Measurements from ENCODE around the gene LAMA4. TPM values are rescaled to one million over a fixed set of nuclear protein-coding genes. Genes with fewer than 3 reads are reported as not detected.

The LAMA4 gene, protein sequence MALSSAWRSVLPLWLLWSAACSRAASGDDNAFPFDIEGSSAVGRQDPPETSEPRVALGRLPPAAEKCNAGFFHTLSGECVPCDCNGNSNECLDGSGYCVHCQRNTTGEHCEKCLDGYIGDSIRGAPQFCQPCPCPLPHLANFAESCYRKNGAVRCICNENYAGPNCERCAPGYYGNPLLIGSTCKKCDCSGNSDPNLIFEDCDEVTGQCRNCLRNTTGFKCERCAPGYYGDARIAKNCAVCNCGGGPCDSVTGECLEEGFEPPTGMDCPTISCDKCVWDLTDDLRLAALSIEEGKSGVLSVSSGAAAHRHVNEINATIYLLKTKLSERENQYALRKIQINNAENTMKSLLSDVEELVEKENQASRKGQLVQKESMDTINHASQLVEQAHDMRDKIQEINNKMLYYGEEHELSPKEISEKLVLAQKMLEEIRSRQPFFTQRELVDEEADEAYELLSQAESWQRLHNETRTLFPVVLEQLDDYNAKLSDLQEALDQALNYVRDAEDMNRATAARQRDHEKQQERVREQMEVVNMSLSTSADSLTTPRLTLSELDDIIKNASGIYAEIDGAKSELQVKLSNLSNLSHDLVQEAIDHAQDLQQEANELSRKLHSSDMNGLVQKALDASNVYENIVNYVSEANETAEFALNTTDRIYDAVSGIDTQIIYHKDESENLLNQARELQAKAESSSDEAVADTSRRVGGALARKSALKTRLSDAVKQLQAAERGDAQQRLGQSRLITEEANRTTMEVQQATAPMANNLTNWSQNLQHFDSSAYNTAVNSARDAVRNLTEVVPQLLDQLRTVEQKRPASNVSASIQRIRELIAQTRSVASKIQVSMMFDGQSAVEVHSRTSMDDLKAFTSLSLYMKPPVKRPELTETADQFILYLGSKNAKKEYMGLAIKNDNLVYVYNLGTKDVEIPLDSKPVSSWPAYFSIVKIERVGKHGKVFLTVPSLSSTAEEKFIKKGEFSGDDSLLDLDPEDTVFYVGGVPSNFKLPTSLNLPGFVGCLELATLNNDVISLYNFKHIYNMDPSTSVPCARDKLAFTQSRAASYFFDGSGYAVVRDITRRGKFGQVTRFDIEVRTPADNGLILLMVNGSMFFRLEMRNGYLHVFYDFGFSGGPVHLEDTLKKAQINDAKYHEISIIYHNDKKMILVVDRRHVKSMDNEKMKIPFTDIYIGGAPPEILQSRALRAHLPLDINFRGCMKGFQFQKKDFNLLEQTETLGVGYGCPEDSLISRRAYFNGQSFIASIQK (N-terminal part only)
- total RNA-seq (2021), result 58.3 and 91.0 TPM in 2 replicates
- percentile 83 among the genes with signal in this experiment for Bru-seq, nascent RNA
- percentile 72 among the genes with signal in this experiment for BruChase-seq, experiment 1, labeled RNA remaining after a 2-hour chase
- percentile 72 among the genes with signal in this experiment for BruChase-seq, experiment 2, labeled RNA remaining after a 6-hour chase
- long read RNA-seq, full-length matches to known transcripts, result 12 of 49 reads
- long read RNA-seq, partial matches to known transcripts, result 19 of 49 reads
- long read RNA-seq, other reads (novel, unspliced or antisense), result 18 of 49 reads

DNA sequence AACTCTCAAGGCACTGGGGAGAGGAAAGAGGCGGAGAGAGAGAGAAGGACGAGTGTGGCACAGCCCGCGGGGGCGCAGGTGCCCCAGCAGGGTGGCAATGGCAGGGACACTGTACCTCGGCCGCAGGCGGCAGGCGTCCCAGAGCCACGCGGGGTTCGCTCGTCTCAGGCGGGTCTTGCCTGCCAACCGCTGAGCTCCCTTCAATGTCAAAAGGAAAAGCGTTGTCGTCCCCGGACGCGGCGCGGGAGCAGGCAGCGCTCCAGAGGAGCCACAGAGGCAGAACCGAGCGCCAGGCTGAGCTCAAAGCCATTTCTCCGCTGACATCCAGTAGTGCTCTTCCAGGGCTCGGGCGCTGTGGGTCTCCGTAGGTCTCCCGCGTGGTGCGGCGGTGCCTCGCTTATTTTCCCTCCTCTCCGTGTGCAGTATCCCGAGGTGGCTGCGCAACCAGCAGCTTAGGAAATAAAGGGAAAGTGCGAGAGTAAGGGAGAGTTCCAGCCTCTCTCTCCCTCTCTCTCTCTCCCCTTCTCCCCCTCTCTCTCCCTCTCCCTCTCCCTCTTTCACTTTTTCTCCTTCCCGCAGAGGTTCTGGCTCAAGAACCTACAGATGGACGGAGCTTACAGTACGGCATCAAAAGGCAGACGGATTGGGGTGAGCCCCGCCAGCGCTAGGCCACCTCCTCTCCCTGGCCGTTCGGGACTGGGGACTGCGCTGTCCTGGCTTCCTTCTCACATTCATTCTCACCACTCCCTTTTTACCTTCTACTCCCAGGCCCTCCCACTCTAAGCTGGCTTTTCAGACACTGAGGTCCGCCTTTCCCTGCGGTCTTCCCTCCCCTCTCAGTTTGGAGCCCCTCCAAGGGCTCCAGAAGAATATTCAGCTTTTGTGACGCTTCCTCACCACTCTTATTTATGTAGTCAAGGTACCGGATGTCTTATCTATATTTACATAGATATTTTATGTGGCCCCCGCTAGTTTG, at the start of gene LAMA4:
Gene LAMA4, minus strand, starts transcription at position 727 of the 976 bp plus-strand sequence. Its CDS starts 417 bp downstream, at position 310.
- Histone ChIP-seq H4K20me1 (ENCODE audit: insufficient read depth) (no peaks in the 10 kb centered on the region; the same call in 1 of the 2 replicates), H3K4me1 (replicated peaks; ENCODE audit: insufficient read depth) (peaks cover 42% of the 10 kb centered on the region), H3K4me3 (peak within 1 kb of the TSS; percentile 70), H3K4me2 (peak within 1 kb of the TSS; percentile 79), H3K9me3 (ENCODE audit: insufficient read depth, low read depth) (peaks cover 9% of the 10 kb centered on the region; the same call in 1 of the 2 replicates), H3K79me2 (ENCODE audit: low read depth) (peaks cover 52% of the 10 kb centered on the region), H2AFZ (peak within 1 kb of the TSS; percentile 79), H3K9me2 (ENCODE audit: insufficient read depth) (no peaks in the 10 kb centered on the region), H3K27me3 (ENCODE audit: insufficient read depth, low read depth) (no peaks in the 10 kb centered on the region), H3K27ac (peak within 1 kb of the TSS; percentile 93), H3K36me3 (ENCODE audit: low read depth) (peaks cover 36% of the 10 kb centered on the region), H3F3A (ENCODE audit: insufficient read depth, low read depth) (peaks cover 23% of the 10 kb centered on the region)
- TF ChIP-seq CTCF (conservative IDR thresholded peaks at IDR 0.05) (peak; percentile 48; the same call in 1 of the 2 replicates), EZH2 (IDR thresholded peaks at IDR 0.05; ENCODE audit: low read depth) (no peak)
- CTCF ChIA-PET, result interaction anchor here (0.6 kb wide), 1 partner anchor 10 kb away, joined by 3 read pairs; no protein-coding TSS in a partner anchor
- TSS peak; percentile 53 for BruUV-seq (replicated peaks)
- intact Hi-C loops (cut with micrococcal nuclease; ENCODE audit: unreplicated experiment), result loop anchor here (1.0 to 2.0 kb wide), 4 partner anchors 29 to 73 kb away; no protein-coding TSS in a partner anchor
- POLR2A ChIA-PET (ENCODE audit: unreplicated experiment), result interaction anchor here (0.6 to 3.3 kb wide), 12 partner anchors 10 to 1625 kb away, joined by 3 to 51 read pairs (median 6); no protein-coding TSS in a partner anchor
- DNase-seq, result peak; percentile 68 to 81

GRCh38 chr6:112302142-112302705, 47.9 kb upstream of the LAMA4 start:
- TF ChIP-seq CTCF (conservative IDR thresholded peaks at IDR 0.05) (no peak), EZH2 (IDR thresholded peaks at IDR 0.05; ENCODE audit: low read depth) (no peak)
- Histone ChIP-seq H3K4me1 (replicated peaks; ENCODE audit: insufficient read depth) (peaks cover 48% of the 10 kb centered on the region), H3K36me3 (ENCODE audit: low read depth) (no peaks in the 10 kb centered on the region), H3K9me3 (ENCODE audit: insufficient read depth, low read depth) (peaks cover 10% of the 10 kb centered on the region; the same call in 1 of the 2 replicates), H3K79me2 (ENCODE audit: low read depth) (peaks cover 19% of the 10 kb centered on the region), H3K27me3 (ENCODE audit: insufficient read depth, low read depth) (no peaks in the 10 kb centered on the region), H3K4me3 (no peak overlapping the region), H3F3A (ENCODE audit: insufficient read depth, low read depth) (peaks cover 43% of the 10 kb centered on the region), H2AFZ (no peak overlapping the region), H3K27ac (peak overlapping the region; percentile 99), H3K4me2 (no peak overlapping the region), H4K20me1 (ENCODE audit: insufficient read depth) (no peaks in the 10 kb centered on the region), H3K9me2 (ENCODE audit: insufficient read depth) (no peaks in the 10 kb centered on the region)
- ChIA-PET POLR2A (ENCODE audit: unreplicated experiment) (interaction anchor here (0.7 kb wide), 1 partner anchor 397 kb away, joined by 3 read pairs; no protein-coding TSS in a partner anchor), CTCF (no interaction called here)
- intact Hi-C loops (cut with micrococcal nuclease; ENCODE audit: unreplicated experiment), result no loop called here
- DNase-seq, result no peak
- BruUV-seq (replicated peaks), result no TSS peak

Data from PC-9 (cell line).